ENCODE results near the gene ODF2L.

DNA sequence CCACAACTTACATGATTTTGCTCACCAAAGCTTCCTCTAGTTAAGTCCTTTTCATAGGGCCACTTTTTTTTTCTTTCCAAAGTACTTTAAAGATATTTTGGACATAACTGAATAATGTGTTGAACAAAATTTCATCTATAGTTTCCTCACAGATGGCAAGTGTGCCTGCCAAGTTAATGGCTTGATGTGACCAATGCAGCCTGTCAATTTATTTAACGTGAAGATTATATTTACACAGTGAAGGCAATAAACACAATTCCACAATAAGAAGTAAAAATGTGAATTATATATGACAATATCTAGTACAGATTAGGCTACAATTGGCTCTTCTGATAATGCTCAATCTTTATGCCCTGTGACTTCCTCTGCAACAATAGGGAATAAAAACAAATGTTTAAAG is 45.9 kb upstream of the ODF2L start:
- TF ChIP-seq POLR2A (IDR thresholded peaks at IDR 0.05; ENCODE audit: low read depth, low read length) (no peak), TAF1 (IDR thresholded peaks at IDR 0.05; ENCODE audit: low read depth, low read length) (no peak), POLR2AphosphoS5 (IDR thresholded peaks at IDR 0.05; ENCODE audit: low read depth, low read length) (no peak), POU2F2 (IDR thresholded peaks at IDR 0.05; ENCODE audit: low read depth, low read length) (no peak), SPI1 (IDR thresholded peaks at IDR 0.05; ENCODE audit: low read depth, low read length) (no peak)
